Endothelial cell of umbilical vein (primary cell): Measurements from ENCODE around the gene PNKP. TPM values are rescaled to one million over a fixed set of nuclear protein-coding genes. Genes with fewer than 3 reads are reported as not detected.

Experiments used
- BruUV-seq: library from RNA; stranded (reverse); fragments of 400-500 nt; replicated peaks from 2 replicates; lab custom pipeline; 2021; lab: Mats Ljungman, UMichigan
- CTCF ChIA-PET: fragments of 300-600, 350-600 bp; sonication (Branson Sonifier 250); formaldehyde crosslinking; loops from one replicate; lab custom pipeline; 2021; ENCODE audit warnings: antibody characterized with exemption, inconsistent platforms; lab: Charles Lee
- POLR2A ChIA-PET: fragments of 300-600, 350-600 bp; sonication (Branson Sonifier 250); formaldehyde crosslinking; loops from one replicate; lab custom pipeline; 2021; ENCODE audit warnings: antibody characterized with exemption, inconsistent platforms; lab: Charles Lee
- DNase-seq: peaks from one replicate; pipeline ENCODE4 v3.0.0-alpha.2; 2011; ENCODE audit warnings: low read depth, low spot score
- FAIRE-seq: peaks from 2 replicates; lab custom pipeline; 2011; peaks lifted over from hg19 to GRCh38; lab: Jason Lieb, UNC
- H2AFZ ChIP-seq: 2 replicates; pipeline ENCODE4 v1.6.0; 2012; ENCODE audit warnings: low read depth, low read length, control low read depth, inconsistent platforms
- H3K27ac ChIP-seq: 2 replicates; pipeline ENCODE4 v1.5.1; 2011; ENCODE audit warnings: low read depth, mild to moderate bottlenecking, control low read depth, low read length, moderate library complexity; ENCODE audit not compliant: insufficient read depth
- H3K27me3 ChIP-seq, 2 experiments: 2 replicates each; pipeline versions ENCODE4 v1.6.0 to v1.6.1; 2011; ENCODE audit warnings: low read length in 2 of 2, mixed read lengths in 1 of 2; ENCODE audit not compliant: control insufficient read depth in 2 of 2, insufficient read depth in 2 of 2
- H3K36me3 ChIP-seq, 2 experiments: 2 replicates in 1 of 2; 3 replicates in 1 of 2; pipeline ENCODE4 v1.5.1; 2011; ENCODE audit warnings: low read length in 2 of 2, mild to moderate bottlenecking in 1 of 2, moderate library complexity in 1 of 2; ENCODE audit not compliant: control insufficient read depth in 2 of 2, insufficient read depth in 2 of 2; ENCODE audit errors: extremely low read depth in 1 of 2
- H3K4me1 ChIP-seq: 3 replicates; pipeline ENCODE4 v1.5.1; 2011; ENCODE audit warnings: mild to moderate bottlenecking, low read length; ENCODE audit not compliant: control insufficient read depth, insufficient read depth; ENCODE audit errors: extremely low read depth
- H3K4me2 ChIP-seq: 2 replicates; pipeline ENCODE4 v1.6.1; 2011; ENCODE audit warnings: low read length, control low read depth, mixed read lengths; ENCODE audit not compliant: insufficient read depth
- H3K4me3 ChIP-seq, 3 experiments: fragments of 200-600 bp in 1 of 3; sonication (generic), shearing (Covaris generic) in 1 of 3; replicated peaks in 1 of 3; 2 replicates each; pipeline ENCODE4 v1.5.1; 2011 to 2016; ENCODE audit warnings: control low read depth in 3 of 3, low read length in 3 of 3, mild to moderate bottlenecking in 2 of 3, inconsistent platforms in 1 of 3, low read depth in 1 of 3, moderate library complexity in 1 of 3; ENCODE audit not compliant: insufficient read depth in 1 of 3
- H3K79me2 ChIP-seq: 2 replicates; pipeline ENCODE4 v1.6.0; 2012; ENCODE audit warnings: low read length, inconsistent platforms; ENCODE audit not compliant: control insufficient read depth, insufficient read depth
- H3K9ac ChIP-seq: replicated peaks from 2 replicates; pipeline ENCODE3; 2011; ENCODE audit warnings: low read length, control low read depth; ENCODE audit not compliant: insufficient read depth; ENCODE audit errors: extremely low read depth
- H3K9me1 ChIP-seq: replicated peaks from 3 replicates; pipeline ENCODE4 v1.6.0; 2011; ENCODE audit warnings: mild to moderate bottlenecking, low read length; ENCODE audit not compliant: control insufficient read depth, insufficient read depth; ENCODE audit errors: extremely low read depth
- H3K9me3 ChIP-seq: replicated peaks from 2 replicates; pipeline ENCODE4 v1.5.1; 2012; ENCODE audit warnings: low read length, inconsistent platforms; ENCODE audit not compliant: control insufficient read depth, insufficient read depth
- H4K20me1 ChIP-seq: replicated peaks from 2 replicates; pipeline ENCODE3; 2011; ENCODE audit warnings: mild to moderate bottlenecking, low read length; ENCODE audit not compliant: control insufficient read depth, insufficient read depth; ENCODE audit errors: extremely low read depth
- CTCF ChIP-seq, 2 donors: IDR thresholded peaks; 1 replicate in 1 of 2; 2 replicates in 1 of 2; pipeline ENCODE4 v1.5.1; 2011; ENCODE audit warnings: low read length in 2 of 2, mild to moderate bottlenecking in 2 of 2, moderate library complexity in 2 of 2, control low read depth in 1 of 2, inconsistent platforms in 1 of 2, low read depth in 1 of 2; ENCODE audit not compliant: insufficient read depth in 1 of 2; ENCODE audit errors: extremely low read depth in 1 of 2
- EZH2 ChIP-seq: IDR thresholded peaks from 2 replicates; pipeline ENCODE4 v1.6.1; 2012; ENCODE audit warnings: borderline replicate concordance, low read depth, mild to moderate bottlenecking, moderate library complexity, low read length, inconsistent platforms; ENCODE audit not compliant: severe bottlenecking
- GATA2 ChIP-seq: IDR thresholded peaks from 2 replicates; pipeline ENCODE4 v1.7.0; 2011; ENCODE audit warnings: low read depth, mild to moderate bottlenecking, moderate library complexity, mixed read lengths, low read length; ENCODE audit not compliant: insufficient read length, insufficient read depth
- JUN ChIP-seq: IDR thresholded peaks from 2 replicates; pipeline ENCODE4 v1.6.1; 2011; ENCODE audit warnings: borderline replicate concordance, low read depth; ENCODE audit not compliant: insufficient read length, insufficient read depth
- MAX ChIP-seq: IDR thresholded peaks from 2 replicates; pipeline ENCODE4 v1.6.1; 2011; ENCODE audit not compliant: insufficient read depth, insufficient read length
- MYC ChIP-seq: IDR thresholded peaks from one replicate; pipeline ENCODE4 v1.6.1; 2011; ENCODE audit warnings: mild to moderate bottlenecking, low read depth, low read length
- POLR2A ChIP-seq: IDR thresholded peaks from 2 replicates; pipeline ENCODE4 v1.6.1; 2012; ENCODE audit warnings: low read depth, mild to moderate bottlenecking, control low read depth, low read length
- dilution Hi-C: fragments of 300-500 bp; cut with MboI; formaldehyde crosslinking; loops from one replicate; pipeline ENCODE4 v1.15.0; 2019; ENCODE audit warnings: low sequenced_read_pairs; ENCODE audit not compliant: extremely low pct_ligation_motif_present
- intact Hi-C: fragments of 100-400 bp; cut with micrococcal nuclease; formaldehyde crosslinking; loops from one replicate; pipeline ENCODE4 v1.10.0; 2022
- polyA plus RNA-seq, 4 experiments: library from polyadenylated mRNA; depleted of rRNA in 3 of 4; stranded (reverse) in 3 of 4; unstranded in 1 of 4; fragments of >200 nt; gene quantifications; 2 replicates each; pipeline versions ENCODE4 v1.2.1 to v1.2.3, GENCODE V29; 2011 to 2012; ENCODE audit warnings: missing spikeins in 1 of 4
- total RNA-seq: library from RNA; stranded (reverse); gene quantifications from 2 replicates; pipeline ENCODE4 v1.2.3, GENCODE V29; 2021

The PNKP gene
- total and polyA plus RNA-seq, 2 donors (not counting 3 experiments of a cell fraction or from before 2014, with no cell fraction given), result 39.4 to 112 TPM

- H3K9me3 ChIP-seq, result no peaks in the 10 kb centered on the region
- no peak for TF ChIP-seq MAX
- TF ChIP-seq JUN, result no peak
- no peak for TF ChIP-seq CTCF (IDR thresholded peaks at IDR 0.05; ENCODE audit: extremely low read depth in 1 of 2, insufficient read depth in 1 of 2, low read depth in 1 of 2, low read length in 2 of 2)
- TF ChIP-seq POLR2A, result no peak
- TF ChIP-seq EZH2, result no peak
- no peak for TF ChIP-seq GATA2
- no peak for TF ChIP-seq MYC
- no peaks in the 10 kb centered on the region for H3K9me1 ChIP-seq
- no peak overlapping the region for H3K4me3 ChIP-seq
- ChIA-PET POLR2A (interaction anchor here (0.7 kb wide), 1 partner anchor 496 kb away, joined by 6 read pairs; no protein-coding TSS in a partner anchor), CTCF (interaction anchor here (0.6 to 0.9 kb wide), 4 partner anchors 10 to 140 kb away, joined by 3 to 4 read pairs (median 3); no protein-coding TSS in a partner anchor)
- no peak overlapping the region for H3K9ac ChIP-seq
- intact Hi-C loops (no loop called here), dilution Hi-C loops (no loop called here)
- H3K4me2 ChIP-seq, result no peak overlapping the region
- no peaks in the 10 kb centered on the region for H3K27me3 ChIP-seq
- H3K4me1 ChIP-seq, result peaks cover 5% of the 10 kb centered on the region
- H3K79me2 ChIP-seq, result no peaks in the 10 kb centered on the region
- no peaks in the 10 kb centered on the region for H4K20me1 ChIP-seq
- FAIRE-seq (no peak), DNase-seq (no peak)
- no peaks in the 10 kb centered on the region for H3K36me3 ChIP-seq
- H2AFZ ChIP-seq, result no peak overlapping the region
- H3K27ac ChIP-seq, result no peak overlapping the region
- no TSS peak for BruUV-seq
These were observed 24.0 kb upstream of the PNKP start for GRCh38 chr19:49891393-49891792.
